Measurements from ENCODE around the gene PCNT. TPM values are rescaled to one million over a fixed set of nuclear protein-coding genes. Genes with fewer than 3 reads are reported as not detected.

PCNT gene
- total RNA-seq, 2 experiments from 2014 or later: 50.0 to 53.1 TPM

GRCh38 chr21:46351476-46352163 lies 27.7 kb downstream of the PCNT start:
- ChIA-PET POLR2A (no interaction called here), CTCF (interaction anchor here (1.0 kb wide), 1 partner anchor 208 kb away, joined by 3 read pairs; no protein-coding TSS in a partner anchor)

- ChIA-PET CTCF (interaction anchor here (1.0 kb wide), 1 partner anchor 208 kb away, joined by 3 read pairs; no protein-coding TSS in a partner anchor), POLR2A (no interaction called here)
Measured at GRCh38 chr21:46352164-46352515, 28.2 kb downstream of the PCNT start.

- ChIA-PET CTCF (no interaction called here), POLR2A (no interaction called here)
Measured at GRCh38 chr21:46352913-46353312, 29.0 kb downstream of the PCNT start.

- CTCF ChIA-PET: no interaction called here
- POLR2A ChIA-PET: no interaction called here
Measured at GRCh38 chr21:46354046-46354445, 30.1 kb downstream of the PCNT start.

GRCh38 chr21:46354518-46354917 lies 30.6 kb downstream of the PCNT start:
- POLR2A ChIA-PET: no interaction called here
- CTCF ChIA-PET: no interaction called here

GRCh38 chr21:46355161-46356004 lies 31.4 kb downstream of the PCNT start:
- POLR2A ChIA-PET: no interaction called here

GRCh38 chr21:46356005-46356338 lies 32.0 kb downstream of the PCNT start:
- ChIA-PET POLR2A (no interaction called here), CTCF (no interaction called here)

More at GRCh38 chr21:46355161-46356004, 31.4 kb downstream of the PCNT start:
- CTCF ChIA-PET: no interaction called here

- CTCF ChIA-PET: no interaction called here
- POLR2A ChIA-PET: no interaction called here
Measured at GRCh38 chr21:46356494-46357334, 32.8 kb downstream of the PCNT start.

- ChIA-PET POLR2A (interaction anchor here (0.7 kb wide), 1 partner anchor 11 kb away, joined by 3 read pairs; no protein-coding TSS in a partner anchor), CTCF (no interaction called here)
Measured at GRCh38 chr21:46357335-46357604, 33.3 kb downstream of the PCNT start.

- POLR2A ChIA-PET: interaction anchor here (0.7 kb wide), 1 partner anchor 11 kb away, joined by 3 read pairs; no protein-coding TSS in a partner anchor
- CTCF ChIA-PET: no interaction called here
Measured at GRCh38 chr21:46357684-46358425, 33.9 kb downstream of the PCNT start.

- POLR2A ChIA-PET: no interaction called here
- CTCF ChIA-PET: no interaction called here
Measured at GRCh38 chr21:46361176-46361575, 37.2 kb downstream of the PCNT start.

- ChIA-PET POLR2A (no interaction called here), CTCF (no interaction called here)
Measured at GRCh38 chr21:46361935-46362334, 38.0 kb downstream of the PCNT start.

- CTCF ChIA-PET: no interaction called here
- POLR2A ChIA-PET: no interaction called here
Measured at GRCh38 chr21:46362946-46363345, 39.0 kb downstream of the PCNT start.

GRCh38 chr21:46363698-46364097 lies 39.7 kb downstream of the PCNT start:
- ChIA-PET CTCF (no interaction called here), POLR2A (interaction anchor here (0.5 kb wide), 1 partner anchor 62 kb away, joined by 8 read pairs; no protein-coding TSS in a partner anchor)

- ChIA-PET POLR2A (no interaction called here), CTCF (no interaction called here)
Measured at GRCh38 chr21:46366091-46366490, 42.1 kb downstream of the PCNT start.

- ChIA-PET POLR2A (no interaction called here), CTCF (no interaction called here)
Measured at GRCh38 chr21:46366561-46366960, 42.6 kb downstream of the PCNT start.

- CTCF ChIA-PET: no interaction called here
Measured at GRCh38 chr21:46366966-46367365, 43.0 kb downstream of the PCNT start.

GRCh38 chr21:46368533-46369285 lies 44.8 kb downstream of the PCNT start:
- ChIA-PET CTCF (no interaction called here), POLR2A (interaction anchor here (0.6 to 1.1 kb wide), 2 partner anchors 11 kb away, joined by 3 to 14 read pairs; no protein-coding TSS in a partner anchor)

More at GRCh38 chr21:46366966-46367365, 43.0 kb downstream of the PCNT start:
- POLR2A ChIA-PET: no interaction called here

GRCh38 chr21:46369520-46370235 lies 45.7 kb downstream of the PCNT start:
- ChIA-PET POLR2A (no interaction called here), CTCF (no interaction called here)
